ENCODE measurements around the gene ZDHHC24.
"Not testable (repeated sequence)": the region's sequence is repeated elsewhere in the genome, so short reads cannot be mapped to it uniquely, and the experiment has no call there.

ZDHHC24 gene

DNA sequence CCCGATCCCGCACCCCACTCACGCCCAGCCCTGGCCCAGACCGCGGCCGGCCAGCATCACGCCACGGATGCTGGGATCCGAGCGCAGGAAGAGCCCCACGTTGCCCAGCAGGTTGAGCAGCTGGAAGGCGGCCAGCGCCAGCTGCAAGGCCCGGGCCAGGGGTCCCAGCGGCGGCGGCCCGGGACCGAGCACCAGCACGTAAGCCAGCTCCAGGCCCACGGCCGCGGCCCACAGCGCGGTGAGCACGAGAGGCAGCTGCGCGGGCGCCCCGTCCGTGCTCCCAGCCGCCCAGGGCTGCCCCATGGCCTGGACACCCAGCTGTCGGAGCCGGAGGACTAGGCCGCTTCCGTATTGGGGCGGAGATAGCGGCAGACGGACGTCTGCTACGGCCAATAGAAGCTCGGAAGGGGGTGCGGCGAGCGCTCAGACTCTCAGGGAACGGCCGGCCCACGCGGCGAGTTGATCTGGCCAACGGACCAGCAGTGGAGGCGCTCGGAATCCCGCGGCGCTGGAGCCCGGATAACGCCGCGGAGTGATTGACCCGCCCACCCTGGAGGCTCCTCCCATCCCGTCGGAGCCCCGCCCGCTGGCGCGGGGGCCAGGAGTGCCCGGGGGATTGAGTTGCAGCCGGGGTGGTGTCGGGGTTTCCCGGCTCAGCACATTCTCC lies at the start of gene ZDHHC24:
ZDHHC24 (minus strand) TSS at position 348 of the 667 bp plus-strand sequence; CDS start at position 303, 45 bp downstream.
- DNase-seq, result peak; percentile 58 to 86 (median 76)

- DNase-seq, result peak in 2 of 6 experiments; percentile 29 to 45
Measured at GRCh38 chr11:66595245-66595904, 49.5 kb upstream of the ZDHHC24 start.

DNA sequence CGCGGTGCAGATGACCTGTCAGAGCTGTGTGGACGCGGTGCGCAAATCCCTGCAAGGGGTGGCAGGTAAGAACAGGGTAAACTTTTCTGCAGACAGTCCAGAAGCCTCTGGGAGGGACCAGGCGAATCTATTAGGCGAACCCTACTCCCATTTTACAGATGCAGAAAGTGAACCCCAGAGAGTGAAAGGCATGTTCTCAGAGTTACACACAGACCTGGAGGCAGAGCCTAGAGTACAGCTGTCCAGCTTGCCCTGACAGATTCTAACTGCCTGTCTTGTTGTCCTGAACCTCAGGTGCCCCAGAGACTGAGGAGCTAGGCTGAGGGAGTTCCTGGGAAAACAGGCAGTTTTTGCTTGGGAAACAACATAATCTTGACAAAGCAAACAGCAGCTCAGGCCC lies 47.8 kb upstream of the ZDHHC24 start:
- no peak for DNase-seq

DNA sequence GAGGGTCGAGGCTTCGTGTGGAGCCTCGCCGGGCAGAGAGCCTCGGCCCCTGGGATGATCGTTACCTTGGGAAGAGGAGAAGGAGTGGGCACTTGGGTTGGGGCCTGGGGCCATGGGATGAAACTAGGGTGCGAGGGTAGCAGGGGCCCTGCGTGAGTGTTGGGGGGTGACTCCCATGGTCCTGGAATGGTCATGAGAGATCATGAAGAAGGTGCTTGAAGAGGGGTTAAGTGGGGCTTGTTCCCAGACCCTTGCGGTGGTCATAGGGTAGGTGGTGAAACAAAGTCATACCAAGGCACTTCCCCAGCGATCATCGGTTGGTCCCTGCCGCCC lies 47.4 kb upstream of the ZDHHC24 start:
- DNase-seq, result no peak

DNA sequence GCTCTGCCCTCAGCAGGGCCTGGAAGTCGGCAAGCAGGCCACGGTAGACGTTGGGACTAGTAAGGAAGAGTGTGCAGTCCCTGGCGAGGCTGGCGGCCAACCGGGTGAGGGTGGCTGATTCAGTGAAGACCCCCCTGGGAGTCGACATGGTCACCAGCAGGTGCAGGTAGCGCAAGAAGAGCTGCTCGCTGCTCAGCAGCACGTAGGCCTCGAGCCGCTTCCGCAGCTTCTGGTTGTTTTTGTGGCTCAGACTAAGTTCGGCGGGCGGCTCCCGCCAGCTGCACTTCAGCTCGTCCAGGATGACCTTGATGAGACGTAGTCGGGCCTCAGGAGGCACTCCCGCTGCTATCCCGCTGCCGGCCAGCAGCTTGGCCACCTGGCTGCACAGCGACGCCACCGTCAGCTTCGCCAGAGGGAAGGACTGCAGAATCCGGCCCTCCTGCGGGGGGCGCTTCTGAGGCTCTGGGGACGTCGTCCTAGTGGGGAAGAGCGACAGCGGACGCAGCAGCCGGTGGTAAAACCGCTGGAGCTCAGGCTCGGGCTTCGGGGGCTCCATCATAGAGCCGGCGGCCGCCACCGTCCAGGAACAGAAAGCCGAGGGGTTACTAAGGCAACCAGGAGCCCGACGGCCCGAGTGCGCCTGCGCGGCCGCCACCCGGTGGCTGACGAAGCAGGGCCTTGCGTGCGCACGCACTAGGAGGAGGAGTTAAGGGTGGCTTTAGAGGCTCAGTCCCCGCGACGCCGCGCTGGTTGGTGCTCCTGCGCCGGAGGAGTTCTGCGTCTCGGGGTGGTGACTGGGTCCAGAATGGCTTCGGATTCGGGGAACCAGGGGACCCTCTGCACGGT lies 46.8 kb upstream of the ZDHHC24 start, which contains the start of the genes CCDC87 and CCS:
CCDC87 (minus strand) TSS at position 607 of the 846 bp plus-strand sequence; CDS start at position 559, 48 bp downstream.
CCS (plus strand) TSS at position 729 of the 846 bp plus-strand sequence; CDS start at position 806, 77 bp downstream.
- peak; percentile 89 to 99 (median 95) for DNase-seq

GRCh38 chr11:66591175-66591574 lies 45.3 kb upstream of the ZDHHC24 start:
- DNase-seq, result no peak

DNA sequence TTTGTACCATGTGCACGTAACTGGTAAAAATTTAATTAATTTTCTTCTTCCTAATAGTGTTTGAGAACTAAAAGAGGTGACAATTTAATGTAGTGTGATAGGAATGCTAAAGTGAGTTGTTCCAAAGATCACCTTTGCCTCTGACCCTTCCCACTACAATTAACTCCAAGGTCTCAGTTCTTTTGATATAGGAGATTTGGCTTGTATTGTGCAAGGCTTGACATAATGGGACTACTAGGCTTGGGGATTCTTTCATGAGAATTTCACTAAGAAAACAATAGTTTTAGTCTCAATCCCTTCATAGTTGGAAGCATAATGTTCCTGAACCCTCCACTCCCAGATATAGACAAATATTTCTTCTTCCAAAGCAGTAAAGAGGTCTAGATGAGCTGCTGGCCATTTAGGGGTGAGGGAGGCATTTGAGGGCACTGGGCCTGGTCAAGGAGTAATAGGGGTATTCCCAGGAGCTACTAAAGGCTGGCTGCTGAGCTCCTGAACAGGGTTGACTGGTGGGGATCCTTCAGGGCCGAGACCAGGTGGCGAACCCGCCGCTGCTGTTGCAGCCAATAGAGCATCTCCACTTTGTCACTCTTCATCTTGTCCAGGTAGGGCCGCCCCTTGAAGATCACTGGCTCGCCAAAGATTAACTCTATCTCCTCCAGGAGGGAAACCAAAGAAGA lies 44.3 kb upstream of the ZDHHC24 start:
- DNase-seq, result no peak

- not testable (repeated sequence) for DNase-seq
Measured at GRCh38 chr11:66589315-66589714, 43.5 kb upstream of the ZDHHC24 start.

GRCh38 chr11:66586136-66586535 lies 40.3 kb upstream of the ZDHHC24 start:
- no peak for DNase-seq

- not testable (repeated sequence) for DNase-seq
Measured at GRCh38 chr11:66585447-66585846, 39.6 kb upstream of the ZDHHC24 start.

DNA sequence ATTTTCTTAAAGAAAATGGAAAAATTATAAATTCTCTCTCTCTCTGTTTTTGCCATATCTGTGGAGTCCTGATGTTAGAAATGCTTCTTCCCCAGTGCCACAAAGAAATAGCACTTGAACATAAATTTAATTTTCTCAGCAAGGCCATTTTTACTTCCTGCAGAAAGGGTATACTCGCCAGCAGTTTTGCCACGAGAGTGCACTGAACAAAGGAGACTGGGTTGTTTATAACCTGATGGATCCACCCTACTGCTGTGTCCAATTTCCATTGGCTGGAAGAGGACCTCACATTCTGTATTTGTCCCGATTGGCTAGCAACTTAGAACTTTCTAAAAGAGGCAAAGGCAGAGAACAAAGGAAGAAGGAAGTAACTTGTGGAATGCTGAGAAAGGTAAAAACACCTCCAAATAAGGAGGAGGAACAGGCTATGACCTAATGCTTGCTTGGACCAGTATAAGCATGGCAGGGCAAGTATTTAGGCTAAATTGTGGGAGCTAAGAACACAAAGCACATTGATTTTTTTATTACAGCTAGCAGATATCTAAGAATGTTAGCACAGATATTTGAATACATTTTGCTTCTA lies 36.8 kb upstream of the ZDHHC24 start:
- not testable (repeated sequence) for DNase-seq

GRCh38 chr11:66581261-66581660 lies 35.4 kb upstream of the ZDHHC24 start:
- DNase-seq, result no peak

DNA sequence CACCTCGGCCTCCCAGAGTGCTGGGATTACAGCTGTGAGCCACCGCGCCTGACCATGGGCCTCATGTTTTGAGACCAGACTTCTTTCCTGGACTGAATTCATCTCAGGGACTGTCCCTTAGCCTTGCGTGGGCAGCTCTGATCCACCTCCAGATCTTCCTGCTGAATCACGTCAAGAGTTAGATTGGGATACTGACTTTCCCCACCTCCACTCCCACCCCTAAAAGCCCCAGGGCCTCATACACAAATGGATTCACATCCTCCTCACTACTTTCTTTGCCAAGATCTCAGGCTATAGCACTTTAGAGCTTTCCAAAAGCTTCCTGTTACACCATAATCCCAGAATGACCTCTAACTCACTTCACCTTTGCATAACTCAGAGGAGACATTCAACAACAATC lies 35.0 kb upstream of the ZDHHC24 start:
- DNase-seq, result no peak

DNA sequence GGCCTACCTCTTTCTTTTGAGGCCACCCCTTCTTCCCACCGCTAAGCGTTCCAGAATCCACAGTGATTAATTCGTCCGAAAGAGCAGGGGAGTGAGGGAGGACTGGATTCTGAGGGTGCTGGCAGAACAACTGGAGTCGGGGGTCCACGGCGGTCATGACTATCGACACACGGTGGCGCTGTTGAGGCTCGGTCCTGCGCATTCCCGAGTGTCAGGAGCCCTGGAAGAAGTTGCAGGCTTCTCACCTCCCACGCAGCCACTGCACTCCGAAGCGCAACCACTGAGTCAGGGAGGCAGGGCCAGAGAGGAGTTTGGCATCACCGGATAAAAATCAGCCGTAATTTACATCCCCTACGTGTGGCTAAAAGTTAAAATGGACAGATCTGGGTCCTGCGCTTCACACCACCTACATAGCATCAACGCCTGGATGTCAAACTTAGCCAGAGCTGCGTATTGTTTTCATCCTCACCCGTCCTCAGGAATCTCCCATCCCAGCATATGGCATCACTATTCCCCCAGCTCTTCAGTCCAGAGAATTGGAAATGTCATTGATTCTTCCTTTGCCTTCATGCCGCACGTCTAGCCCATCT lies 33.3 kb upstream of the ZDHHC24 start:
- peak; percentile 24 to 76 (median 72) for DNase-seq

DNA sequence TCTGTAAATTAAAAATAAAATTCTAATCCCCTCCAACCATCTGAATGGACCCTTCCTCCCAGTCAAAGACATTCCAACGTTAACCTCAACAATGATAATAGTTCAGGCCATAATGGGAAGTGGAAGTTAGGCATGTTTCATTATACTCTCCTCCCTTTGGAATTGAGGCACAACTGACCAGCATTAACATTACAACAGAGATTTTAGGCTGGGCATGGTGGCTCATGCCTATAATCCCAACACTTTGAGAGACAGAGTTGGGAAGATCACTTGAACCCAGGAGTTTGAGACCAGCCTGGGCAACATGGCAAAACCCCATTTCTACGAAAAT lies 25.0 kb upstream of the ZDHHC24 start:
- DNase-seq, result no peak

DNA sequence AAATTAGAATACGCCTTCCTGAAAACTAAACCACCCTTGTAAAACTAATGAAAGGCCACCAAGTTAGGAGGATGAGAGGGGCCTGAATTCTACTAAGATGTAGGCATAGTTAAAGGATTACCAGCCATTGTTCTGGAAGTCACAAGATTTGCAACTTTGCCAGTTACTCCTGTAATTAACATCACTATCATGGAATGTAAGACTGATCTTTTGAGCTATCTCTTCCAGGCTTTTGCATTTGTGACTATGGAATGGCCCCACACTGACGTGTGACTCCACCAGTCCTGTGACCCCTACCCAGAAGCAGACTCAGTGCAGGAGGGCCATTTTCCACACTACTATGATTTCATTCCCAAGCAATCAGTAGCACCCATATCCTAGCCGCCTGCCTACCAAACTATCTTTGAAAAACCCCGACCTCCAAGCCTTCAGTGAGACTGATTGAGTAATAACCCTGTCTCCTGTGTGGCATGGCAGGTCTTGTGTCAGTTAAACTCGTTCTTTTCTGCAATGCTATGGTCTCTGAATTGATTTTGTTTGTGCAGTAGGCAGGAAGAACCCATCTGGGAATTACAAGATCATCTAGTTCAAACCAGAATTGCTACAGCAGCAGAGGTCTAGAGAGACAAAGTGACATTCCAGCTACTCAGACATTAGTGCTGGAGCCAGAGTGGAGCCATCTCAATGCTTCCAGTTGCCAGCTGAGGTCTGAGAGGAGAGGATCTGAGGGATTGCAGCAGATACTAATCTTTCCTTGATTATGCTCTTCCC lies 24.4 kb upstream of the ZDHHC24 start:
- no peak for DNase-seq

DNA sequence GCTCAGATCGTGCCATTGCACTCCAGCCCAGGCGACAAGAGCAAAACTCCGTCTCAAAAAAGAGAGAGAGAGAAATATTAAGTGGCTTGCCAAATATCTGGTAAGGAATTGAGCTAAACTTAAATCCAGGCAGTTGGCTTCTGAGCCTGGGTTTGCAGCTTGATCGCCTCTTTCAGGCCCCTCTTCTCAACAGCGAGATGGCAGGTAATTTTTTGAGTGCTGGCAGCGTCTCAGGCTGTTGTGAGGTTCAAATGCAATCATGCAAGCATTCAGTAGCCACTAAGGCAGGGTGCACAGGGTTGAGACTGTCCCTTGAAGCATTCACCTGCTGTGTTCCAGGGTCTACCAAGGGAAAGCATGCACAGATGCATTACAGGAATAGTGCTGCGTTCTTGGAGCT lies 23.2 kb upstream of the ZDHHC24 start:
- DNase-seq, result no peak

DNA sequence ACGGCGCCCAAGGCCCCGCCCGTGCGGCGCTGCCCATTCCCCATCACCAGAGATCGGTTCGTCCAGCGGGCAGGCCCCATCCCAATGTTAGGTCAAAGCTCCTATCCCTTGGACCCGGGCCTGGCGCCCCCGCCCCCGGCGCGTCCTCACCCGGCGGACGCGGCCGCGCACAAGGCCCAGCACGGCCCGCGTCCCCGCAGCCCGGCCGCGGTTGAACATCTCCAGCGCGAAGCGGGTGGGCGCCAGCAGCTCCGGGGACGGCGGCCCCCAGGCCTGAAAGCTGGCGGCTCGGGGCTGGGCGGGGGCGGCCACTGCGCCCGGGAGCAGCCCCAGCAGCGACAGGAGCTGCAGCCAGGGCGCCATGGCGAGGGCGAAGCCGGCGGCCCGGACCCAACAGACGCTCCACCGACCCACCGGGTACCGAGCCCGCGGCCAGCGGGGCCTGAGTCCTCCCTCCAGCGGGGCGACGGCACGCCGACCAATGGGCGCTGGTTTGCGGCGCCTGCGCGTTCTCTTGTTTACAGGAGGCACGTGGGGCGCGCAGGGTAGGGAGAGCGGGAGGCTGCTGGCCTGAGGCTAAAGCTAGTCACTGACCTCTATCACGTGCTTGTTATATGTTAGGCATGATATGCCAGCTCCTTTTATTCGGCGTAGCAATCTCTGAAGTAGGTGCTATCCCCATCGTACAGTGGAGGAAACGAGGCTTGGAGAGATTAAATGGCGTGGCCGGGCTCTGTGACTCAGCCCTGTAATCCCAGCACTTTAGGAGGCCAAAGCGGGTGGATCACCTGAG lies 22.5 kb upstream of the ZDHHC24 start, which contains the start of gene CTSF:
CTSF (minus strand) TSS at position 483 of the 793 bp plus-strand sequence; CDS start at position 363, 120 bp downstream.
- peak; percentile 40 to 77 (median 56) for DNase-seq

DNA sequence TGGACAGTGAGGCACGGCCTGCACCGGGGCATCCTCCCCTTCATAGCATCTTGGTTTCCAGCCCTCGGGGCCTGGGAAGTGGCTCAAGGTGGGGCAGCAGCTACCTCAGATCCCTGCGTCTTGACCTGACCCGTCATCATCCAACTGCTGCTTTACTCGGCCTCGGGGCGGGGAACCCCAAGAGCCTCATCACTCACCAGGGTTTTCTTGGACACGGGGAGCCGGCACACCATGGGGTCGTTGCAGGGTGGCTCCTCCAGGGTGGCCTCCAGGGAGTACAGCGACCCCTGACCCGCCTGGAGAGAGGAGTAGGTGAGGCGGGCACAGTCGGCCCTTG lies 21.9 kb upstream of the ZDHHC24 start:
- no peak for DNase-seq

DNA sequence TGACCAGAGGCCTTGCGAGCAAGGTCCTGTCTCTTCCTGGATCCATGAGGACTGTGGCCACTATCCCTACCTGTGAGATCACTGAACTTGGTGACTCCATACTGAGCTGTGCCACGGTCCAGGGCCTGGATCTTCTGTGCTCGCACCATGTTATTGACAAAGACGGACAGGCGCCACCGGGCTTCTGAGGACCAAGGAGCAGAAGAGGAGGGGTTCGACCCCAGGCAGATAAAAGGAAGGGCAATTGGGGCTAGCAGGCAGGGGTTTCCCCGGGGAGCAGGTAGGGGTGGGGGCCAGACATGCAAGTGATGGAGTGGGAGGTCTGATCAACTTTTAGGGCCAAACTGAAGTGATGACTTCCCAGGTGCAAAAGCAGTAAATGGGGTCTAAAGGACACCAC lies 20.4 kb upstream of the ZDHHC24 start:
- no peak for DNase-seq

DNA sequence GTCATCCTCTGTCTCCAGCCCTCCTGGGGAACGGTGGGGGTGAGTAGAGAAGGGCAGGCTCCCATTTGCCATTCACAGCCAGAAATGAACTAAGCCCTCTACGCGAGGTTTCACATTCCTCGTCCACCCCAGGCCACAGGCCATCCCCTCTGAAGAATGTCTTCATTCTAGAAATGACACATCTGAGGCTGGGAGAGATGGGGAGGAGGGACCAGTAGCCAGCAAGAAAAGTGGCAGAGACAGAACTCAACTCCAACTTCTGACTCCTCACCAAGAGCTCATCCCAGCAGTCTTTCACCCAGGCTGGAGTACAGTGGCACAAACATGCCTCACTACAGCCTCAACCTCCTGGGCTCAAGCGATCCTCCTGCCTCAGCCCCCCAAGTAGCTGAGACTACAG lies 19.1 kb upstream of the ZDHHC24 start:
- no peak for DNase-seq
